GM12878 (cell line): ENCODE measurements around the gene SHISA6. TPM values are rescaled to one million over a fixed set of nuclear protein-coding genes. Genes with fewer than 3 reads are reported as not detected.

Source experiments
- ATAC-seq: fragments of 200-7000 bp; cut with Tn5 transposase; 3 replicates; pipeline ENCODE4 v1.9.1; 2020; ENCODE audit warnings: mild to moderate bottlenecking, moderate library complexity
- BruUV-seq: library from RNA; stranded (reverse); fragments of 400-500 nt; replicated peaks from 2 replicates; lab custom pipeline; 2021; lab: Mats Ljungman, UMichigan
- CTCF ChIA-PET: fragments of 300-600 bp; sonication (Branson Sonifier 250); formaldehyde crosslinking; extraction: SDS; loops from one replicate; lab custom pipeline; 2021; ENCODE audit warnings: inconsistent platforms; lab: Yijun Ruan, JAX
- POLR2A ChIA-PET: fragments of 350-600 bp; formaldehyde crosslinking; extraction: SDS; loops from one replicate; lab custom pipeline; 2021; ENCODE audit warnings: inconsistent platforms; lab: Charles Lee
- RAD21 ChIA-PET: fragments of 300-600 bp; sonication (Branson Sonifier 250); formaldehyde crosslinking; loops from one replicate; lab custom pipeline; 2023; ENCODE audit warnings: antibody characterized with exemption; ENCODE audit not compliant: unreplicated experiment; lab: Charles Lee
- SMC1A ChIA-PET: fragments of 300-600 bp; sonication (Branson Sonifier 250); formaldehyde crosslinking; loops from one replicate; lab custom pipeline; 2023; ENCODE audit not compliant: unreplicated experiment, uncharacterized antibody; lab: Charles Lee
- DNase-seq: peaks from one replicate; pipeline ENCODE4 v3.0.0-alpha.2; 2011; ENCODE audit warnings: low read depth, low spot score
- FAIRE-seq: peaks from 3 replicates; lab custom pipeline; 2011; peaks lifted over from hg19 to GRCh38; lab: Jason Lieb, UNC
- H2AFZ ChIP-seq: 2 replicates; pipeline ENCODE4 v1.6.0; 2011; ENCODE audit warnings: low read depth, low read length, control low read depth; ENCODE audit not compliant: control insufficient read depth
- H3K27ac ChIP-seq: 2 replicates; pipeline ENCODE4 v1.5.1; 2011; ENCODE audit warnings: control low read depth; ENCODE audit not compliant: control insufficient read depth, insufficient read depth
- H3K27me3 ChIP-seq, 2 experiments: replicated peaks in 1 of 2; 2 replicates each; pipeline versions ENCODE4 v1.6.0 to v1.6.1; 2011; ENCODE audit warnings: low read length in 1 of 2; ENCODE audit not compliant: control insufficient read depth in 2 of 2, insufficient read depth in 2 of 2
- H3K36me3 ChIP-seq, 2 experiments: 2 replicates each; pipeline ENCODE4 v1.5.1; 2011; ENCODE audit warnings: low read length in 1 of 2; ENCODE audit not compliant: control insufficient read depth in 2 of 2, insufficient read depth in 2 of 2
- H3K4me1 ChIP-seq: 2 replicates; pipeline ENCODE4 v1.6.1; 2011; ENCODE audit warnings: mild to moderate bottlenecking, low read length, moderate library complexity, mixed read lengths; ENCODE audit not compliant: control insufficient read depth, insufficient read depth
- H3K4me2 ChIP-seq: 2 replicates; pipeline ENCODE4 v1.6.0; 2011; ENCODE audit warnings: control low read depth; ENCODE audit not compliant: control insufficient read depth, insufficient read depth
- H3K4me3 ChIP-seq: fragments of 200-600 bp; sonication (generic); 2 replicates; pipeline ENCODE4 v1.5.1; 2016
- H3K79me2 ChIP-seq: 2 replicates; pipeline ENCODE4 v1.6.0; 2011; ENCODE audit warnings: low read length; ENCODE audit not compliant: control insufficient read depth, insufficient read depth
- H3K9ac ChIP-seq: 2 replicates; pipeline ENCODE4 v1.8.0; 2011; ENCODE audit warnings: low read length, control low read depth, mixed read lengths; ENCODE audit not compliant: control insufficient read depth, insufficient read depth
- H3K9me3 ChIP-seq: replicated peaks from 3 replicates; pipeline ENCODE4 v1.5.1; 2011; ENCODE audit warnings: mild to moderate bottlenecking, low read length; ENCODE audit not compliant: control insufficient read depth, insufficient read depth
- H4K20me1 ChIP-seq: 2 replicates; pipeline ENCODE4 v1.6.0; 2011; ENCODE audit not compliant: control insufficient read depth, insufficient read depth
- ATF3 ChIP-seq: IDR thresholded peaks from 2 replicates; pipeline ENCODE4 v1.6.1; 2011; ENCODE audit warnings: low read depth, mild to moderate bottlenecking, low read length, moderate library complexity, borderline replicate concordance; ENCODE audit errors: extremely low read depth
- SREBF1 ChIP-seq: IDR thresholded peaks from 2 replicates; pipeline ENCODE4 v1.6.1; 2012; ENCODE audit warnings: mild to moderate bottlenecking, low read length
- ZBTB11 ChIP-seq: fragments of 450-650 bp; formaldehyde crosslinking; IDR thresholded peaks from 2 replicates; pipeline ENCODE4 v1.5.0; 2022; ENCODE audit warnings: mild to moderate bottlenecking, missing genetic modification characterization
- ZBTB4 ChIP-seq: fragments of 450-650 bp; formaldehyde crosslinking; IDR thresholded peaks from 2 replicates; pipeline ENCODE4 v1.4.0; 2022; ENCODE audit warnings: mild to moderate bottlenecking, moderate library complexity
- whole genome bisulfite sequencing: methylation state at CpG from one replicate; pipeline ENCODE4 v1.1.6; 2016; ENCODE audit warnings: low lambda C conversion rate; ENCODE audit not compliant: insufficient replicate concordance, insufficient coverage; ENCODE audit errors: missing lambda C conversion rate; 5-methylcytosine and 5-hydroxymethylcytosine counted together
- in situ Hi-C: fragments of 300-500 bp; cut with MboI; formaldehyde crosslinking; loops from 9 replicates; pipeline ENCODE4 v1.14.3; 2018; ENCODE audit warnings: mixed read lengths
- intact Hi-C: fragments of 100-400 bp; cut with micrococcal nuclease; formaldehyde crosslinking; loops from one replicate; pipeline ENCODE4 v1.14.2; 2022; ENCODE audit not compliant: unreplicated experiment
- polyA plus RNA-seq, 11 experiments: library from polyadenylated mRNA; depleted of rRNA in 4 of 11; unstranded in 6 of 11; stranded (reverse) in 5 of 11; fragments of >200 nt; fragmentation: Nextera tagmentation in 4 of 11; fragmentation: Illumina TruSeq in 1 of 11; extraction: Ambion mirVana in 4 of 11; extraction: Trizol in 1 of 11; gene quantifications; 1 replicate in 1 of 11; 2 replicates in 10 of 11; pipeline versions ENCODE4 v1.2.1 to v1.2.3, GENCODE V29; 2011 to 2016; ENCODE audit warnings: inconsistent platforms in 2 of 11, missing spikeins in 2 of 11, low read depth in 1 of 11
- total RNA-seq, 4 experiments: library from RNA; depleted of rRNA in 3 of 4; stranded (reverse); fragments of >200 nt in 3 of 4; fragmentation: Illumina TruSeq in 1 of 4; extraction: Trizol in 1 of 4; gene quantifications; 2 replicates each; pipeline versions ENCODE4 v1.2.1 to v1.2.3, GENCODE V29; 2013 to 2021
- TF ChIP-seq, protein P1 (sequence below): IDR thresholded peaks from 2 replicates; pipeline ENCODE4 v1.6.1; 2012; ENCODE audit warnings: improper control_type of control experiment, low read depth, low read length; ENCODE audit not compliant: insufficient replicate concordance
- TF ChIP-seq, protein P2 (sequence below): IDR thresholded peaks from 2 replicates; pipeline ENCODE4 v1.6.1; 2012; ENCODE audit warnings: mild to moderate bottlenecking, low read depth, low read length

Gene SHISA6
- total and polyA plus RNA-seq, 10 of the 15 experiments (the other 5 are each of a cell fraction or from before 2014, with no cell fraction given), result not detected

DNA sequence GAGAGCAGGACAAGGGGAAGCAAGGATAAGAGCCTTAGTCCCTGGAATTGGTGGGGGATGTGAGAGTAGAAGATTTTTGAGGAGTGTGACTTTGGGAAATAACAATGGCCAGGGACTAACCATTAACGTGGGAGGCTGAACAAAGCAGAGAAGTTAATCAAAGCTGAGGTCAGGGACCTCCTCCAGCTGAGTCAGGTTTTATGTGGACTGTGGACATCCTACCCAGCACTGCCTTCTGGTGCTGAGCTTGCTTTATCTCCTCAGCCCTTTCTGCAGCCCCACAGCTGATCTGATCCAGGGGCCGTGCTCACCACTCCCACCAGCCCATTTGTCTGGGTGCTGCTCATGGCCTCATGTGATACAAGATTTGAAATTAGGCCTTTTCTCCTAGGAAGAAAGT is 146.6 kb downstream of the SHISA6 start:
- intact Hi-C loops (no loop called here), in situ Hi-C loops (loop anchor here (10.0 kb wide), 1 partner anchor 103 kb away; no protein-coding TSS in a partner anchor)
- SMC1A ChIA-PET, result no interaction called here
- Histone ChIP-seq H3K9me3 (no peaks in the 10 kb centered on the region; the same call in 2 of the 3 replicates), H4K20me1 (no peaks in the 10 kb centered on the region), H3K4me2 (no peak overlapping the region), H3K27me3 (no peaks in the 10 kb centered on the region), H3K9ac (no peak overlapping the region), H3K4me1 (no peaks in the 10 kb centered on the region), H2AFZ (no peak overlapping the region), H3K27ac (no peak overlapping the region), H3K36me3 (no peaks in the 10 kb centered on the region), H3K79me2 (no peaks in the 10 kb centered on the region), H3K4me3 (no peak overlapping the region)
- RAD21 ChIA-PET, result no interaction called here
- ATAC-seq (no peak), DNase-seq (no peak), FAIRE-seq (no peak)
- no TSS peak for BruUV-seq
- 0% methylated on average over 2 of the region's 2 CpGs for WGBS
- CTCF ChIA-PET, result no interaction called here
- POLR2A ChIA-PET, result no interaction called here
- no peak for TF ChIP-seq ATF3
- TF ChIP-seq SREBF1, result no peak
- TF ChIP-seq, protein P1, sequence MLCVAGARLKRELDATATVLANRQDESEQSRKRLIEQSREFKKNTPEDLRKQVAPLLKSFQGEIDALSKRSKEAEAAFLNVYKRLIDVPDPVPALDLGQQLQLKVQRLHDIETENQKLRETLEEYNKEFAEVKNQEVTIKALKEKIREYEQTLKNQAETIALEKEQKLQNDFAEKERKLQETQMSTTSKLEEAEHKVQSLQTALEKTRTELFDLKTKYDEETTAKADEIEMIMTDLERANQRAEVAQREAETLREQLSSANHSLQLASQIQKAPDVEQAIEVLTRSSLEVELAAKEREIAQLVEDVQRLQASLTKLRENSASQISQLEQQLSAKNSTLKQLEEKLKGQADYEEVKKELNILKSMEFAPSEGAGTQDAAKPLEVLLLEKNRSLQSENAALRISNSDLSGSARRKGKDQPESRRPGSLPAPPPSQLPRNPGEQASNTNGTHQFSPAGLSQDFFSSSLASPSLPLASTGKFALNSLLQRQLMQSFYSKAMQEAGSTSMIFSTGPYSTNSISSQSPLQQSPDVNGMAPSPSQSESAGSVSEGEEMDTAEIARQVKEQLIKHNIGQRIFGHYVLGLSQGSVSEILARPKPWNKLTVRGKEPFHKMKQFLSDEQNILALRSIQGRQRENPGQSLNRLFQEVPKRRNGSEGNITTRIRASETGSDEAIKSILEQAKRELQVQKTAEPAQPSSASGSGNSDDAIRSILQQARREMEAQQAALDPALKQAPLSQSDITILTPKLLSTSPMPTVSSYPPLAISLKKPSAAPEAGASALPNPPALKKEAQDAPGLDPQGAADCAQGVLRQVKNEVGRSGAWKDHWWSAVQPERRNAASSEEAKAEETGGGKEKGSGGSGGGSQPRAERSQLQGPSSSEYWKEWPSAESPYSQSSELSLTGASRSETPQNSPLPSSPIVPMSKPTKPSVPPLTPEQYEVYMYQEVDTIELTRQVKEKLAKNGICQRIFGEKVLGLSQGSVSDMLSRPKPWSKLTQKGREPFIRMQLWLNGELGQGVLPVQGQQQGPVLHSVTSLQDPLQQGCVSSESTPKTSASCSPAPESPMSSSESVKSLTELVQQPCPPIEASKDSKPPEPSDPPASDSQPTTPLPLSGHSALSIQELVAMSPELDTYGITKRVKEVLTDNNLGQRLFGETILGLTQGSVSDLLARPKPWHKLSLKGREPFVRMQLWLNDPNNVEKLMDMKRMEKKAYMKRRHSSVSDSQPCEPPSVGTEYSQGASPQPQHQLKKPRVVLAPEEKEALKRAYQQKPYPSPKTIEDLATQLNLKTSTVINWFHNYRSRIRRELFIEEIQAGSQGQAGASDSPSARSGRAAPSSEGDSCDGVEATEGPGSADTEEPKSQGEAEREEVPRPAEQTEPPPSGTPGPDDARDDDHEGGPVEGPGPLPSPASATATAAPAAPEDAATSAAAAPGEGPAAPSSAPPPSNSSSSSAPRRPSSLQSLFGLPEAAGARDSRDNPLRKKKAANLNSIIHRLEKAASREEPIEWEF, result no peak
- no peak for TF ChIP-seq ZBTB11 (CRISPR knock-in tag)
- TF ChIP-seq, protein P2, sequence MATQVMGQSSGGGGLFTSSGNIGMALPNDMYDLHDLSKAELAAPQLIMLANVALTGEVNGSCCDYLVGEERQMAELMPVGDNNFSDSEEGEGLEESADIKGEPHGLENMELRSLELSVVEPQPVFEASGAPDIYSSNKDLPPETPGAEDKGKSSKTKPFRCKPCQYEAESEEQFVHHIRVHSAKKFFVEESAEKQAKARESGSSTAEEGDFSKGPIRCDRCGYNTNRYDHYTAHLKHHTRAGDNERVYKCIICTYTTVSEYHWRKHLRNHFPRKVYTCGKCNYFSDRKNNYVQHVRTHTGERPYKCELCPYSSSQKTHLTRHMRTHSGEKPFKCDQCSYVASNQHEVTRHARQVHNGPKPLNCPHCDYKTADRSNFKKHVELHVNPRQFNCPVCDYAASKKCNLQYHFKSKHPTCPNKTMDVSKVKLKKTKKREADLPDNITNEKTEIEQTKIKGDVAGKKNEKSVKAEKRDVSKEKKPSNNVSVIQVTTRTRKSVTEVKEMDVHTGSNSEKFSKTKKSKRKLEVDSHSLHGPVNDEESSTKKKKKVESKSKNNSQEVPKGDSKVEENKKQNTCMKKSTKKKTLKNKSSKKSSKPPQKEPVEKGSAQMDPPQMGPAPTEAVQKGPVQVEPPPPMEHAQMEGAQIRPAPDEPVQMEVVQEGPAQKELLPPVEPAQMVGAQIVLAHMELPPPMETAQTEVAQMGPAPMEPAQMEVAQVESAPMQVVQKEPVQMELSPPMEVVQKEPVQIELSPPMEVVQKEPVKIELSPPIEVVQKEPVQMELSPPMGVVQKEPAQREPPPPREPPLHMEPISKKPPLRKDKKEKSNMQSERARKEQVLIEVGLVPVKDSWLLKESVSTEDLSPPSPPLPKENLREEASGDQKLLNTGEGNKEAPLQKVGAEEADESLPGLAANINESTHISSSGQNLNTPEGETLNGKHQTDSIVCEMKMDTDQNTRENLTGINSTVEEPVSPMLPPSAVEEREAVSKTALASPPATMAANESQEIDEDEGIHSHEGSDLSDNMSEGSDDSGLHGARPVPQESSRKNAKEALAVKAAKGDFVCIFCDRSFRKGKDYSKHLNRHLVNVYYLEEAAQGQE, result no peak
- TF ChIP-seq ZBTB4 (CRISPR knock-in tag), result no peak
